NCI-H146 treated with DMSO at 0.1 percent for 48 hours (cell line): ENCODE measurements around the gene TRIM67.
"Not testable (repeated sequence)": the region's sequence is repeated elsewhere in the genome, so short reads cannot be mapped to it uniquely, and the experiment has no call there.

Source experiments
- DNase-seq: peaks from one replicate; lab custom pipeline; 2025; ENCODE audit not compliant: unreplicated experiment; lab: John Stamatoyannopoulos, UW

TRIM67 gene

GRCh38 chr1:231161667-231162296 is at the start of gene TRIM67:
Gene TRIM67, plus strand, starts transcription at chr1:231162058. Its CDS starts 912 bp downstream, at chr1:231162970.
- DNase-seq: peak; percentile 84

- DNase-seq: no peak
Observed at GRCh38 chr1:231116738-231117137, 45.1 kb upstream of the TRIM67 start.

GRCh38 chr1:231118704-231119453 is 43.0 kb upstream of the TRIM67 start:
- no peak for DNase-seq

- DNase-seq: no peak
Observed at GRCh38 chr1:231121533-231121932, 40.3 kb upstream of the TRIM67 start.

- no peak for DNase-seq
Observed at GRCh38 chr1:231122143-231122542, 39.7 kb upstream of the TRIM67 start.

- no peak for DNase-seq
Observed at GRCh38 chr1:231124746-231125145, 37.1 kb upstream of the TRIM67 start.

GRCh38 chr1:231125972-231126580 is 35.8 kb upstream of the TRIM67 start:
- no peak for DNase-seq

- not testable (repeated sequence) for DNase-seq
Observed at GRCh38 chr1:231127106-231127505, 34.8 kb upstream of the TRIM67 start.

- not testable (repeated sequence) for DNase-seq
Observed at GRCh38 chr1:231128471-231128870, 33.4 kb upstream of the TRIM67 start.

- DNase-seq: no peak
Observed at GRCh38 chr1:231130544-231130943, 31.3 kb upstream of the TRIM67 start.

GRCh38 chr1:231132591-231132990 is 29.3 kb upstream of the TRIM67 start:
- DNase-seq: not testable (repeated sequence)

GRCh38 chr1:231134624-231135023 is 27.2 kb upstream of the TRIM67 start:
- DNase-seq: no peak

GRCh38 chr1:231138236-231138635 is 23.6 kb upstream of the TRIM67 start:
- DNase-seq: no peak

GRCh38 chr1:231139125-231139649 is 22.7 kb upstream of the TRIM67 start:
- no peak for DNase-seq

GRCh38 chr1:231139659-231140654 is 21.9 kb upstream of the TRIM67 start:
- DNase-seq: no peak

GRCh38 chr1:231144416-231145193 is 17.3 kb upstream of the TRIM67 start:
- DNase-seq: no peak

GRCh38 chr1:231147896-231148295 is 14.0 kb upstream of the TRIM67 start:
- no peak for DNase-seq

- DNase-seq: no peak
Observed at GRCh38 chr1:231151811-231152210, 10.0 kb upstream of the TRIM67 start.

GRCh38 chr1:231153726-231154125 is 8.1 kb upstream of the TRIM67 start:
- no peak for DNase-seq

- no peak for DNase-seq
Observed at GRCh38 chr1:231155808-231156207, 6.0 kb upstream of the TRIM67 start.
